HG02610 (cell line): ENCODE data around the gene NFASC.

ENCODE experiments used
- ATAC-seq: cut with Tn5 transposase; IDR thresholded peaks from one replicate; pipeline ENCODE4 v1.9.1; 2021; ENCODE audit warnings: mild to moderate bottlenecking, moderate library complexity; ENCODE audit not compliant: unreplicated experiment

Gene NFASC

GRCh38 chr1:204927673-204928641, 57.3 kb downstream of the NFASC start:
- ATAC-seq: no peak

DNA sequence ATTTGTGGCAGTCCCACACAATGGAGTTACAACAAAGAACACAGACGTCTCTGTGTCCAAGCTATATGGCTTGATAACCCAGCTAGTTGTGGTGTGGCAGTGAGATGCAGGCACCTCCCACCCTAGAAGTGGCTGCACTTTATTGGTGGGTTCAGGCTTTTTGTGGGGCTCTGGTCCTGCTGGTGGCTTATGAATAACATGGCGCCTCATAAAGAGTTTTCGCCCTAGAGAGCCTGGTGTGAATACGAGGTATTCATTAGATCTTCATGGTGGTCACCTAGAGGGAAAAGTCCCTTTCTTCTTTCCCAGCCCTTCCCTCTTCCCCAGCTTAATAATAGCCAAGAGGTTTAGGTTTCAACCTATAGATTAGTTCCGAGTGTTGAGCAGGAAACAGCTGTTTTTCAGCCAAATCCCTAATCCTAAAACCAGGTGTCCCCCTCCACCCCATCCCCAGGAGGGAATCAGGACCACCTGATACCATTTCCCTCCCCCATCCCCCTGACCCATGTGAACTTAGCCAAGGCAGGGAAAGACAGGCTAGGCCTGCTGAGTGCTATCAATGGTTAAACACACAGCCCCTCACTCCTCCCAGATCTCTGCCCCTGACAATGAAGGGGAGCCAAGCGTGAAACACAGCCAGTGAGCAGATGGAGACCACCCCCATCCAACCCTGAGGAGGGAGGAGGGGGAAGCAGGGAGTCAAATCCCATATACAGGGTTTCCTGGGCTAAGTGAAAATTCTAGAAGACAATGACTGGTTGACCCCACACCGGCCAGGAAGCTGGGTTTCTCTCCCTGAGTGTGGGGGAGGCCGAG, 58.2 kb downstream of the NFASC start:
- no peak for ATAC-seq

DNA sequence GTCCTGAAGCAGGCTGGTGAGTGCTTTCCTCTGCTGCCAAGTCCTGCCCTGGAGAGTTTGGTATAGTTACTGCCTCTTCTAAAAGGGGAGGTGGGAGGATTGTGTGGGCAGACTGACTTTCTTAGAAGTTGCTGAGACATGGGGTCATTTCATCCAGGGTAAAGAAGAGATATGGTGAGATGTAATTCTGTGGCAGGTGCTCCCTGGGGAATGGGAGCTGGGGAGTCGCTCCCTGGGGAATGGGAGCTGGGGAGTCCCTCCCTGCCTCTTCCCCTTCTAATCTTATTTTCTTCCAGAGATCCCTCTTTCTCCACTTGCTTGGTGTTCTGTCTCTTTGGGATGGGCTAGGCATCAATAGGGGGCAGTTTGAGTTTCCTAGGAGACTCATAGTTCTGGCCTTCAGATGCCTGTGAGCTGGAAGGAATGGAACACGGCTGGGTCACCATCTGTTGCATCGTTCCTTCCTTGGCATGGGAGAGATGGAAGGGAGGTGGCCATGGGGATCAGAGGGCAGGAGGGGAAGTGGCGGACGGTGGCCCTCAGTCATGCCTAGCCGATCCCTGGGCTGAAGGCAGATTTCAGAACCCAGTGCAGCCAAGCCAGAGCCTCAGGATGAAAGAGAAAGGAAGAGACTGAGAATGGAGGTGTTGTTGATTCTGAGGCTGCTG, 59.0 kb downstream of the NFASC start:
- ATAC-seq: no peak

- no peak for ATAC-seq
Measured at GRCh38 chr1:204930155-204930523, 59.5 kb downstream of the NFASC start.

DNA sequence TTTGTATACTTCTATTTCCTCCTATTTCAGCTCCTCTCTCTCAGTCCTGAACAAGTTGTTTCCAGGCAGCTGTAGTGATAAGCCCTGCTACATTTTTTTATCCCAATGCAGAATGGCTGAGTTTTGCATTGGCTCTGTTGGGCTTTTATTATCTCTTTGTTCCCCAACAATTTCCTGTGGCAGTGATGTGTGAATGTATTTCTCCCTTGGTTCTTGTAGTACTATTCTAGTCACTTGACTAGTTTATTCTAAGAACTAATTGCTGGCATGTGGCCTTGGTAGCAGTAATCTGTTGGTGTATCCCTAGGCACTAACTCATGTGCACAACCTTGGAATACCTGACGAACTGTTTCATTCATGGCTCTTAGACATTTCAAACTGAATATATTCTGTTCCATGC, 60.7 kb downstream of the NFASC start:
- ATAC-seq: no peak

GRCh38 chr1:204931768-204932572, 61.3 kb downstream of the NFASC start:
- ATAC-seq: no peak

- ATAC-seq: no peak
Measured at GRCh38 chr1:204932573-204932909, 61.9 kb downstream of the NFASC start.

DNA sequence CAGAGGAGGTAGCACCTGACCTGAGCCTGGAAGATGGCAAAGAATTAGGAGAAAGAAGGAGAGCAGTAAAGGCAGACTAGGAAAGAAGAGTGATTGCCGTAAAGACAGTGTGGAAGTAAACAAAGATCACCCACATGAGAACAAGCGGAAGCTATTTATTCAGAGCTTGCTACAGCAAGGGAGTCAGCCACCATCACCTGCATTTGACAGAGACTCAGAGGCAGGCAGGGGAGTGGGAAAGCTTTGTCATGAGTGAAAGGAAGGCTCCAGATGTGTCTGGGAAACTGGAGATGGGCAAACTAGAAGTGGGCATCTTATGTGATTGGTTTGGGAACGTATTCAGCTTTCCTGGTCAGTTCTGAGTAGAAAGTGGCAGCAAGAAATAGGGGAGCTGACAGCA, 64.5 kb downstream of the NFASC start:
- no peak for ATAC-seq

GRCh38 chr1:204936765-204937164, 66.1 kb downstream of the NFASC start:
- no peak for ATAC-seq

GRCh38 chr1:204937901-204938300, 67.2 kb downstream of the NFASC start:
- ATAC-seq: no peak

GRCh38 chr1:204940591-204940990, 69.9 kb downstream of the NFASC start:
- no peak for ATAC-seq

GRCh38 chr1:204941421-204942338, 71.0 kb downstream of the NFASC start:
- ATAC-seq: no peak

- no peak for ATAC-seq
Measured at GRCh38 chr1:204943495-204943894, 72.8 kb downstream of the NFASC start.

DNA sequence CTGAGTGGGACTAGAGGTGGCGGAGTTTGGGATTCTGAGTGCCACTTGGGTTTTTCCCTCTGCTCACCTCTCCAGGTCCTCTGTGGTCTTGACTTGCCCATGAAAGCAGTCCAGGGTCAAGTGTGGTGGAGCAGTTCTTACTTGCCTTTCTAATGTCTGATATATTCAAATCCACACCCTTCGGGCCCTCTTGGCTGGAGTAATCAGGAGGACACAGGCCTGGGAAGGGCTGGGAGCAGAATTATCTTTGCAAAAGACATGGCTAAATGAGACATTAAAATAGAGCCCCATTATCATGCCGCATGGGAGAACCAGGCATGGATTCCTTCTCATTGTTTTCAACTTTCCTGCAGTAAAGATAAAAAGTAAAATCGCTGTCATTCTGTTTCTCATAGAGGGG, 74.0 kb downstream of the NFASC start:
- ATAC-seq: no peak

DNA sequence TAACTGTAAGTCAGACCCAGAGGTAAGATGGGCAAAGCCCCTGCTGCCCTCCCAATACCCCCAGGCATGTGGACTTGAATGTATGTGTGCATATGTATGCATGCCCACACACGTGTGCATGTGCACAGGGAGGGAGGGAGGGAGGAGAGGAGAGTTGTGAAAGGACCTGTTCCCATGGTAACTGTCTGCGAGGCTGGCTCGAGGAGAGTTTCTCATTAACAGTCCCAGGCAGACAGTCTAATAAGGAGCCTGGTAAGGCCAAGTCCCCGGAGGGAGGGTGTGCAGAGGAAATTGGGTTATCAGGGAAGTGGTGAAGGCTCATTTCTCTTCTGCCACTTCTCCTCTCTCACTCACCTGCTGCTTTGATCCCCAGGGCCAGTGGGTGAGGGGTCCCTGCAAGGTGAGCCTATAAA, 74.9 kb downstream of the NFASC start:
- ATAC-seq: no peak

DNA sequence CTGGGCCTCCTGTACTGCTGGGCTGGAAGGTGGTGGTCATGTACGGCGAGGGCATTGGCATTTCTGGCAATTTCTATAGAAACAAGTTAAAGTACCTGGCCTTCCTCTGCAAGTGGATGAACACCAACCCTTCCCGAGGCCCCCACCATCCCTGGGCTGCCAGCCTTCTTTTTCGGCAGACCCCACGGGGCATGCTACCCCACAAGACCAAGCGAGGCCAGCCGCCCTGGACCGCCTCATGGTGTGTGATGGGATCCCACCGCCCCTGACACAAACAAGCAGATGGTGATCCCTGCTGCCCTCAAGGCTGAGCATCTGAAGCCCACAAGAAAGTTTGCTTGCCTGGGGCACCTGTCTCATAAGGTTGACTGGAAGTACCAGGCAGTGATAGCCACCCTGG, 76.0 kb downstream of the NFASC start:
- no peak for ATAC-seq

DNA sequence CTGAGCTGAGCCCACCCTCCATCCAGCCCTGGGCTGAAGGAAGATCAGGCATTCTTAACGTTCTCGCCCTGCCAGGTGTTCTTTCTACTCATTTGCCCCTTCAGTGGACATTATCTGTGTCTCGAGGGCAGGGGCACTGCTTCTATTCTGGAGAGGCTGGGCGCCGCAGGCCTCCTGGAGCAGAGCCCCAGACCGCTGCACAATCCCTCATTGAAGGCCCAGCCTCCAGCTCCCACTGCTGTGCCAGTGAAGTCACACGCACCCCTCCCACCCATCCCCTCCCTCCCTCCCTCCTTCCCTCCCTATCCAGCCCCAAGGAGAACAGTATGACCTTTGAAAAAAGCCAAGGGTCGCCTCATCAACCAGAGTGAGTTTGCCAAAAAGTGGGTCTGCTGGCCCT, 76.7 kb downstream of the NFASC start:
- ATAC-seq: no peak

- no peak for ATAC-seq
Measured at GRCh38 chr1:204947747-204948146, 77.1 kb downstream of the NFASC start.

DNA sequence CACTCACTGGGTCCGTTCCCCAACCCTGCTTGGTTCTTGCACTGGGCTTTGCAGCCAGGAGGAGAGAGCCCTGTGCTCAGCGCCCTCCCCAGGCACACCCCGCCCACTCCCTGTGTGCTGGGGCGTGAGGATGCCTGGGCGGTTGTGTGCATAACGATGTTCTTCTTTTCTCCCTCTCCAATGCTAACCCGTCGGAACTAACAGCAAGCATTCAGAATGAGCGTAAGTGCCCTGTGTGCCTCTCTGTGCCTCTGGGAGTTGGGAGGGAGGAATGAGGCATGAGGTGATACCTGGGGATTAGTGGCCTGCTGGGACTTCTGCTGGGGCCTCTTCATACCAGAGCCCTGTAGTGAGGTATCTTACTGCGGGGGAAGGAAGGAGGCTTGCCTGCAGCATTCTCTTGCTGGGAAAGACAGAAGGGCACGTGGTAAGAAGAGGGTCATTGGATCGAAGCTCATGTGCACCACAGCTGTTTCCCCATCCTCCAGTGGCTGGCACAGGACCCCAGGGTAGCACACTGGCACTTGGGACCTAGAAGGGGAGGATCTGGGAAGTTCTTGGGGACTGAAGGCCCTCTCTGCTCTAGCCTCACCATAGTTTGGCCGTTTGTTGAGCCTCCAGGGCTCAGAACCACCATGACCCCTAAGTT, 79.8 kb downstream of the NFASC start:
- ATAC-seq: no peak
